GM23248 (cell line): ENCODE results near the gene ZFAND3. TPM values are rescaled to one million over a fixed set of nuclear protein-coding genes. Genes with fewer than 3 reads are reported as not detected.
A peak's percentile ranks its signal among the peaks of the same experiment; 100 is the strongest.

ENCODE experiments used
- DNase-seq: peaks from one replicate; pipeline ENCODE4 v3.0.0-alpha.2; 2015
- H2AFZ ChIP-seq: fragments of 200-600 bp; sonication (generic); 2 replicates; pipeline ENCODE4 v1.6.1; 2016; ENCODE audit warnings: antibody characterized with exemption
- H3F3A ChIP-seq: fragments of 200-600 bp; sonication (generic); 2 replicates; pipeline ENCODE4 v1.6.1; 2016; ENCODE audit warnings: mild to moderate bottlenecking, antibody characterized with exemption, mixed run types; ENCODE audit not compliant: insufficient read depth
- H3K27ac ChIP-seq: fragments of 200-600 bp; sonication (generic); 2 replicates; pipeline ENCODE4 v1.5.1; 2016; ENCODE audit warnings: mild to moderate bottlenecking
- H3K27me3 ChIP-seq: fragments of 200-600 bp; sonication (generic); replicated peaks from 2 replicates; pipeline ENCODE4 v1.6.1; 2016; ENCODE audit warnings: mild to moderate bottlenecking; ENCODE audit not compliant: insufficient read depth
- H3K36me3 ChIP-seq: fragments of 200-600 bp; sonication (generic); 2 replicates; pipeline ENCODE4 v1.6.1; 2016; ENCODE audit warnings: low read depth, mild to moderate bottlenecking
- H3K4me1 ChIP-seq: fragments of 200-600 bp; sonication (generic); 2 replicates; pipeline ENCODE4 v1.6.1; 2016; ENCODE audit warnings: mild to moderate bottlenecking; ENCODE audit not compliant: insufficient read depth
- H3K4me2 ChIP-seq: fragments of 200-600 bp; sonication (generic); one replicate; pipeline ENCODE4 v1.6.1; 2016; ENCODE audit warnings: mild to moderate bottlenecking; ENCODE audit not compliant: unreplicated experiment
- H3K4me3 ChIP-seq: fragments of 200-600 bp; sonication (generic); 2 replicates; pipeline ENCODE4 v1.5.1; 2016; ENCODE audit warnings: mild to moderate bottlenecking
- H3K79me2 ChIP-seq: fragments of 200-600 bp; sonication (generic); 2 replicates; pipeline ENCODE4 v1.6.1; 2016; ENCODE audit warnings: mild to moderate bottlenecking; ENCODE audit not compliant: insufficient read depth
- H3K9ac ChIP-seq: fragments of 200-600 bp; sonication (generic); 2 replicates; pipeline ENCODE4 v1.6.1; 2016; ENCODE audit warnings: mild to moderate bottlenecking
- H3K9me2 ChIP-seq: fragments of 200-600 bp; sonication (generic); 2 replicates; pipeline ENCODE4 v1.6.1; 2016; ENCODE audit warnings: mixed run types, mild to moderate bottlenecking, moderate library complexity; ENCODE audit not compliant: insufficient read depth
- H3K9me3 ChIP-seq: fragments of 200-600 bp; sonication (generic); one replicate; pipeline ENCODE4 v1.6.1; 2017; ENCODE audit warnings: low read depth
- H4K20me1 ChIP-seq: fragments of 200-600 bp; sonication (generic); 2 replicates; pipeline ENCODE4 v1.6.0; 2016; ENCODE audit not compliant: insufficient read depth
- EZH2 ChIP-seq: fragments of 200-600 bp; sonication (generic); IDR thresholded peaks from 2 replicates; pipeline ENCODE4 v1.6.1; 2018; ENCODE audit warnings: antibody characterized with exemption, mild to moderate bottlenecking; ENCODE audit not compliant: insufficient read depth, poor library complexity, severe bottlenecking
- EZH2phosphoT487 ChIP-seq: fragments of 200-600 bp; sonication (generic); IDR thresholded peaks from 2 replicates; pipeline ENCODE4 v1.6.1; 2018; ENCODE audit warnings: antibody characterized with exemption, moderate library complexity, mild to moderate bottlenecking, low read depth; ENCODE audit not compliant: insufficient read depth
- WGBS, 2 experiments: methylation state at CpG; one replicate each; pipeline ENCODE4 v1.1.6; 2015 to 2017; ENCODE audit warnings: low lambda C conversion rate in 2 of 2, low coverage in 1 of 2; ENCODE audit errors: missing lambda C conversion rate in 2 of 2; 5-methylcytosine and 5-hydroxymethylcytosine counted together
- in situ Hi-C: fragments of 300-500 bp; cut with MboI; formaldehyde crosslinking; loops from 2 replicates; pipeline ENCODE4 v1.15.0; 2020
- polyA plus RNA-seq: library from polyadenylated mRNA; unstranded; fragments of >200 nt; fragmentation: Nextera tagmentation; extraction: Ambion mirVana; gene quantifications from 2 replicates; pipeline ENCODE4 v1.2.1, GENCODE V29; 2016
- total RNA-seq: library from RNA; depleted of rRNA; stranded (reverse); fragments of >200 nt; shearing (Covaris generic); gene quantifications from 2 replicates; pipeline ENCODE4 v1.2.3, GENCODE V29; 2014

Gene ZFAND3
- total and polyA plus RNA-seq, 2 experiments from 2014 or later: 27.5 to 40.0 TPM

DNA sequence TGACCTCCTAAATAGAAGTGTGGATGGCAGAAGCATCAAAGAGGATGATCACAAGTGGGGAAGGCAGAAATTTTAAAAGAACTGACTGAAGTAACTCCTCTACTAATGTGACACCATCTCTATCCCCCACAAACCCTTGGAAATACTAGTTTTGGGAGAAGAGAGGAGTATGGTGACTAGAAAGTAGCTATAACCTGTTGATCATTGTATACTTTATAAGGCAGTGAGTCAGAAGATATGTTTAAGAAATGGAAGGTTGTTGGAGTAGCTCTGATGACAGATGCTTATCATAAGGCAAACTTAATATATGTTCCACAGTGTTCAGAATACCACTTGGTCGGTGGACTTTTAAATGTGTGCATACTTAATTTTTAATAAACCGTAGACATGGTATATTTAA, 116.6 kb downstream of the ZFAND3 start:
- Histone ChIP-seq H3K27ac (no peak overlapping the region), H3K36me3 (no peaks in the 10 kb centered on the region; the same call in 1 of the 2 replicates), H2AFZ (no peak overlapping the region), H3K9me2 (no peaks in the 10 kb centered on the region), H4K20me1 (peaks cover 6% of the 10 kb centered on the region), H3K4me1 (0 out of 2 replicates have a peak, but pooled peaks cover 4% of the 10 kb centered on the region), H3K4me3 (no peak overlapping the region), H3K4me2 (no peak overlapping the region), H3K27me3 (no peaks in the 10 kb centered on the region), H3K9me3 (no peaks in the 10 kb centered on the region), H3K9ac (no peak overlapping the region), H3F3A (peaks cover 15% of the 10 kb centered on the region), H3K79me2 (peaks cover 98% of the 10 kb centered on the region)
- in situ Hi-C loops: no loop called here
- WGBS, 2 experiments: 34 to 37% methylated on average over 2 of the region's 2 CpGs
- TF ChIP-seq EZH2 (no peak), EZH2phosphoT487 (no peak)
- DNase-seq: no peak

GRCh38 chr6:37936906-37937305, 117.4 kb downstream of the ZFAND3 start:
- H3K9ac ChIP-seq: no peak overlapping the region
- no peak for DNase-seq
- H3K4me3 ChIP-seq: no peak overlapping the region
- H3F3A ChIP-seq: peaks cover 15% of the 10 kb centered on the region
- H3K4me2 ChIP-seq: no peak overlapping the region
- H3K9me2 ChIP-seq: no peaks in the 10 kb centered on the region
- no peaks in the 10 kb centered on the region for H3K9me3 ChIP-seq
- peaks cover 9% of the 10 kb centered on the region for H4K20me1 ChIP-seq
- 0 out of 2 replicates have a peak, but pooled peaks cover 4% of the 10 kb centered on the region for H3K4me1 ChIP-seq
- peaks cover 98% of the 10 kb centered on the region for H3K79me2 ChIP-seq
- in situ Hi-C loops: no loop called here
- TF ChIP-seq EZH2phosphoT487 (no peak), EZH2 (no peak)
- H3K27me3 ChIP-seq: no peaks in the 10 kb centered on the region
- H3K36me3 ChIP-seq: no peaks in the 10 kb centered on the region; the same call in 1 of the 2 replicates
- no peak overlapping the region for H2AFZ ChIP-seq
- no peak overlapping the region for H3K27ac ChIP-seq

DNA sequence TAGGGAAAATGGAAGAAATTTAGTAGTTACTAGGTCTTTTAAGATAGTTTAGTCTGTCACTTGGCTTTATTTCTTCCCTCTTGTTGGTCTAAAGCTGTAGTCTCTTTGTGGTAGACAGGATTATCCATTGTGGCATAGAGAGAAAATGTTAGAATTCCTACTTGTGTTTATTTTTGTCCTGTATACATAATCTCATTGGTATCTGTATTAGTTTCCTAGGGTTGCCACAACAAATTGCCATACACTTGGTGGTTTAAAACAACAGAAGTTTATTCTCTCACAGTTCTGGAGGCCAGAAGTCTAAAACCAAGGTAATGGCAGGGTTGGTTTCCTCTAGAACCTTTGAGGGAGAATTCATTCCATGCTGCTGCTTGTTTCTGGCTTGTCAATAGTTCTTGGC, 119.4 kb downstream of the ZFAND3 start:
- 0 out of 2 replicates have a peak, but pooled peaks cover 3% of the 10 kb centered on the region for H3K4me1 ChIP-seq
- H2AFZ ChIP-seq: no peak overlapping the region
- peaks cover 22% of the 10 kb centered on the region for H4K20me1 ChIP-seq
- no peaks in the 10 kb centered on the region for H3K27me3 ChIP-seq
- H3K79me2 ChIP-seq: peaks cover 98% of the 10 kb centered on the region
- peak; percentile 29 for DNase-seq
- no peak overlapping the region for H3K9ac ChIP-seq
- no peaks in the 10 kb centered on the region for H3K9me3 ChIP-seq
- peaks cover 5% of the 10 kb centered on the region; the same call in 1 of the 2 replicates for H3F3A ChIP-seq
- no peak overlapping the region for H3K4me2 ChIP-seq
- 0 out of 2 replicates have a peak overlapping the region, but pooled peaks have one; percentile 14 for H3K27ac ChIP-seq
- no peak overlapping the region for H3K4me3 ChIP-seq
- H3K9me2 ChIP-seq: no peaks in the 10 kb centered on the region
- TF ChIP-seq EZH2phosphoT487 (no peak), EZH2 (no peak)
- in situ Hi-C loops: no loop called here
- no peaks in the 10 kb centered on the region for H3K36me3 ChIP-seq

GRCh38 chr6:37940074-37940847, 120.7 kb downstream of the ZFAND3 start:
- Histone ChIP-seq H4K20me1 (peaks cover 26% of the 10 kb centered on the region), H3K27ac (no peak overlapping the region), H3K4me1 (no peaks in the 10 kb centered on the region), H3F3A (peaks cover 5% of the 10 kb centered on the region; the same call in 1 of the 2 replicates), H3K79me2 (peaks cover 99% of the 10 kb centered on the region), H3K4me3 (no peak overlapping the region), H3K9me2 (no peaks in the 10 kb centered on the region), H3K9me3 (no peaks in the 10 kb centered on the region), H3K4me2 (no peak overlapping the region), H3K9ac (no peak overlapping the region), H2AFZ (no peak overlapping the region), H3K36me3 (no peaks in the 10 kb centered on the region), H3K27me3 (no peaks in the 10 kb centered on the region)
- no peak for DNase-seq
- 94 to 97% methylated on average over 3 of the region's 3 CpGs for WGBS, 2 experiments
- in situ Hi-C loops: no loop called here
- no peak for TF ChIP-seq EZH2
- no peak for TF ChIP-seq EZH2phosphoT487
